Cardiac fibroblast (primary cell): ENCODE measurements around the gene OSBPL6.
"Not testable (repeated sequence)": the region's sequence is repeated elsewhere in the genome, so short reads cannot be mapped to it uniquely, and the experiment has no call there.

ENCODE experiments used
- DNase-seq, 2 donors: peaks; one replicate each; pipeline versions ENCODE4 v3.0.0 to v3.0.0-alpha.2; 2010; ENCODE audit warnings: low read depth in 2 of 2
- H3K4me3 ChIP-seq, 2 donors: replicated peaks in 1 of 2; 1 replicate in 1 of 2; 2 replicates in 1 of 2; pipeline ENCODE4 v1.5.1; 2011; ENCODE audit warnings: low read depth in 2 of 2, low read length in 2 of 2, mild to moderate bottlenecking in 2 of 2, moderate library complexity in 1 of 2
- TF ChIP-seq, protein P1 (sequence below): IDR thresholded peaks from one replicate; pipeline ENCODE4 v1.5.1; 2011; ENCODE audit warnings: low read depth, mild to moderate bottlenecking, low read length, inconsistent platforms

OSBPL6 gene

DNA sequence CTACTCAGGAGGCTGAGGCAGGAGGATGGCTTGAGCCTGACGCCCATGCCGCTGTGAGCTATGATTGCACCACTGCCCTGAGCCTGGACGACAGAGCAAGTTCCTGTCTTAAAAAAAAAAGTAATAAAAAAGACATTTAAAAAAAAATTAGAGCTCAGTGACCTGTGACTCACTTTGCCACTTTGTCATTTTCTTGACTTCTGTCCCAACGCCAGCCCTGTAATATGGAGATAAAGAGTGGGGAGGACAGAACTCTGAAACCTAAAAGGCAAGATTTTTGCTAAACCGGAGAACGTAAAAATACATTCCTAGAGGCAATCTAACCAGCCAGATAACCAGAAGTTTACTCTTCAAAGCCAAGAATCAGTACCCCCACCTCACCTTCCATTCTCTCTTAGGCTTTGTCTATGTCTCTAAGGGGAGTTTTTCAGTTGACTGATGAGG is 207.7 kb downstream of the OSBPL6 start:
- no peak for DNase-seq
- TF ChIP-seq, protein P1, sequence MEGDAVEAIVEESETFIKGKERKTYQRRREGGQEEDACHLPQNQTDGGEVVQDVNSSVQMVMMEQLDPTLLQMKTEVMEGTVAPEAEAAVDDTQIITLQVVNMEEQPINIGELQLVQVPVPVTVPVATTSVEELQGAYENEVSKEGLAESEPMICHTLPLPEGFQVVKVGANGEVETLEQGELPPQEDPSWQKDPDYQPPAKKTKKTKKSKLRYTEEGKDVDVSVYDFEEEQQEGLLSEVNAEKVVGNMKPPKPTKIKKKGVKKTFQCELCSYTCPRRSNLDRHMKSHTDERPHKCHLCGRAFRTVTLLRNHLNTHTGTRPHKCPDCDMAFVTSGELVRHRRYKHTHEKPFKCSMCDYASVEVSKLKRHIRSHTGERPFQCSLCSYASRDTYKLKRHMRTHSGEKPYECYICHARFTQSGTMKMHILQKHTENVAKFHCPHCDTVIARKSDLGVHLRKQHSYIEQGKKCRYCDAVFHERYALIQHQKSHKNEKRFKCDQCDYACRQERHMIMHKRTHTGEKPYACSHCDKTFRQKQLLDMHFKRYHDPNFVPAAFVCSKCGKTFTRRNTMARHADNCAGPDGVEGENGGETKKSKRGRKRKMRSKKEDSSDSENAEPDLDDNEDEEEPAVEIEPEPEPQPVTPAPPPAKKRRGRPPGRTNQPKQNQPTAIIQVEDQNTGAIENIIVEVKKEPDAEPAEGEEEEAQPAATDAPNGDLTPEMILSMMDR = no peak
- no peak overlapping the region for H3K4me3 ChIP-seq

DNA sequence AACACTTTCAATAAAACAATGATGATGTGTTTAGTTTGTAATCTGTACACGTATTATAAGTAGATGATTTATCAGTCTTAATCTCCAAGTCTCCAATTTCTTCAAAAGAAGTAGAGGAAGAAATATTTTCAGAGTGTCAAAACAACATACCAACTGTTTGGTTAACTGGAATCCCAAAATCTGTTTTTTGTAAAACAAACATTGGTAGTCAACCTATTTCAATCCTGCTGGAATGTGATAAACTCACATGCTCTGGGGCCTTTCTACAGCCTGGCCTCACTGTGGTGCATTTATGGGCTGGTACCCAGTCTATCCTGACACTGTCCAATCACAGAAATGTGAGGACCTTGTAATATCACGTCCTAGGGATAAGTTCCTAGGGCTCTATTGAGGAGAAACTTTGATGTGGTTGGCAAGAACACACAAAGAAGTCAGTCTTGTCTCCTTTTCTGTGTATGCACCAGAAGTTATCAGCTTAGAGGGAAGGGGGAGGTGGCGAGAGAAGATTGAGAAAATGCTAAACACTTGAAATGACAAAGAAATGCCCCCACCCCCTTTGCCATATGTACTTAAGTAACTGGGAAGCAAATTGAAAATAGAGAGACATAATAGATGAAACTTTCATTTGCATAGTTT is 209.5 kb downstream of the OSBPL6 start:
- TF ChIP-seq, protein P1 = no peak
- DNase-seq = no peak
- no peak overlapping the region for H3K4me3 ChIP-seq

- peak; percentile 53 to 89 for DNase-seq
- TF ChIP-seq, protein P1 = no peak
- no peak overlapping the region for H3K4me3 ChIP-seq
Observed at GRCh38 chr2:178404368-178404767, 210.1 kb downstream of the OSBPL6 start.

- TF ChIP-seq, protein P1 = no peak
- H3K4me3 ChIP-seq = no peak overlapping the region
Observed at GRCh38 chr2:178409261-178409660, 214.9 kb downstream of the OSBPL6 start.

DNA sequence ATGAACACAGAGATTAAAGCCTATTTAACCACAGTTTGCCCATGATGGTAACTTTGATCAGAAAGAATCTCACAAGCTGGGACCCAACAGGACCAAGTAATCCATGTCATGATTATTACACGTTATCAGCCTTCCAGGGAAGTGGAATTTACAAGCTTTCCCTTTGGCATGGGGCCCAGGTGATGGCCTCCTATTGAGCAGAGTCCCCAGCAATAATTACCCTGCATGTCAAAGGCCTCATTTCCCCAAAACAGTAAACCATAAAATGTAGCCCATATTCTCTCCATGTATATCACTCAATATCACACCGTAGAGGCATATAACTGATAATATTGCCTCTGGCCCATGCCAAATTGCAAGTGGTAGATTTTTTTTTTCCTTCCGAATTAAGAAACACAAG is 217.7 kb downstream of the OSBPL6 start:
- TF ChIP-seq, protein P1 = no peak
- DNase-seq = no peak
- H3K4me3 ChIP-seq = no peak overlapping the region

More at GRCh38 chr2:178409261-178409660, 214.9 kb downstream of the OSBPL6 start:
- no peak for DNase-seq

DNA sequence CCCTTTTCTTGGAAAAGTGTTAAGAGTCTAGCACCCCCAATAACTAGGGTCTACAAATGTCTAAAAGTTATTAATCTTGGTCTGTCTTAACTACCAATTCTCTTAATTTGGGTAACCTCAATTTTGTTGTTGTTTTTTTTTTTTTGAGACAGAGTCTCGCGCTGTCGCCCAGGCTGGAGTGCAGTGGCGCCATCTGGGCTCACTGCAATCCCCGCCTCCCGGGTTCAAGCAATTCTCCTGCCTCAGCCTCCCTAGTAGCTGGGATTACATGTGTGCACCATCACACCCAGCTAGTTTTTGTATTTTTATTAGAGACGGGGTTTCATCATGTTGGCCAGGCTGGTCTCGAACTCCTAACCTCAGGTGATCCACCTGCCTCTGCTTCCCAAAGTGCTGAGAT is 218.1 kb downstream of the OSBPL6 start:
- DNase-seq, H3K4me3 ChIP-seq: not testable (repeated sequence)

DNA sequence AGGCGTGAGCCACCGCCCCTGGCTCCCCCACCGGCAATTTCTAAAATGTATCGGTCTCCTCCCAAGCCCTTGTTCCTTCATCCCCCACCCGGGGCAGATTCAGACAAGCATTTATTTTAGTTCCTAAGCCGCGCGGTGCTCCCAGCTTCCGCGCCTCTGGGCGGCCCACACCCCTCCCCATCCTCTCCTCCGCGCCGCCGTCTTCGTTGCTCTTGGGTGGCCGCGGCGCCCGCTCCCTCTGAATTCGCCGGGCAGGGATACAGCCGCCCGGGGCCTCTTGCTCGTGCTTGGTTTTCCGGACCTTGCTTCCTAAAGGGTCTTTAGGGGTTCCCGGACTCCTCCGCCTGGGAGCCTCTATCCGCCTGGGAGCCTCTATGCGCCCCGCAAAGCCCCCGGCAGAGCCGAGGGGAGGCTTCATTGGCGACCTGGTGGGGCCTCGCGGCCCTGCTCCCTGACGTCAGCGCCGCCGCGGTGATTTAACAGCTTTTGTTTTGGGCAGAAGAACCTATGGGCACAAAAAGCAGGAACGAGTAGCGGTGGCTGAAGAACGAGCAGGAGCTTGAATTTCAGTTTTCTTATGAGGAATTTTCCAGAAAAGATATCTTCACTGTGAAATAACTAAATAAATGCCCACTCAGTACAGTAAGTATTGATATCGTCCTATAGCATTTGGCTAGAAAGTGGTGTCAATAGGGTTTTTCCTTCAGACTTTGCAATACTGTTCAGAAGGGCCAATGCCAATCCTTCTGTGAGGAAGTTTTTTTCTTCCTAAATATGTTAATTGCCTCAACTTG is 219.4 kb downstream of the OSBPL6 start:
- TF ChIP-seq, protein P1 = no peak
- DNase-seq = peak; percentile 82 to 86
- peak overlapping the region; percentile 63 to 64 for H3K4me3 ChIP-seq
